GM13976 (cell line): ENCODE data around the gene FOXB2.

Source experiments
- DNase-seq: peaks from one replicate; pipeline ENCODE4 v3.0.0; 2012; ENCODE audit warnings: low spot score
- CTCF ChIP-seq: IDR thresholded peaks from 2 replicates; pipeline ENCODE4 v1.5.1; 2012; ENCODE audit warnings: borderline replicate concordance, mild to moderate bottlenecking; ENCODE audit not compliant: insufficient read depth; ENCODE audit errors: extremely low read depth, missing control alignments, control extremely low read depth
- in situ Hi-C: fragments of 300-500 bp; cut with MboI; formaldehyde crosslinking; loops from one replicate; pipeline ENCODE4 v1.12.0; 2022; ENCODE audit warnings: low sequenced_read_pairs, mixed read lengths, inconsistent platforms; ENCODE audit not compliant: unreplicated experiment

FOXB2 gene

GRCh38 chr9:77063645-77064285 lies 44.3 kb downstream of the FOXB2 start:
- TF ChIP-seq CTCF: no peak
- no peak for DNase-seq
- in situ Hi-C loops: no loop called here

- no peak for TF ChIP-seq CTCF
- in situ Hi-C loops: no loop called here
- no peak for DNase-seq
Observed at GRCh38 chr9:77066388-77066787, 46.9 kb downstream of the FOXB2 start.
